ENCODE measurements around the gene ZBED1. TPM values are rescaled to one million over a fixed set of nuclear protein-coding genes. Genes with fewer than 3 reads are reported as not detected.

Gene ZBED1
- total RNA-seq, 2 donors from 2014 or later: 19.2 to 33.4 TPM

Other genes starting within 250 kb of the ZBED1 start
- gene DHRSX, start within 50 bp of the ZBED1 start, total RNA-seq: 10 to 100 TPM; 16.4 to 16.6 TPM
- gene CD99, start 190.3 kb upstream of the ZBED1 start, total RNA-seq: 100 to 1,000 TPM in 1 of 2 donors, 10 to 100 TPM in 1; 64.1 to 158 TPM